Activated gamma-delta T cell (primary cell): Measurements from ENCODE around the gene BCL7A.

Experiments
- DNase-seq: peaks from one replicate; lab custom pipeline; 2025; lab: John Stamatoyannopoulos, UW

BCL7A gene

DNA sequence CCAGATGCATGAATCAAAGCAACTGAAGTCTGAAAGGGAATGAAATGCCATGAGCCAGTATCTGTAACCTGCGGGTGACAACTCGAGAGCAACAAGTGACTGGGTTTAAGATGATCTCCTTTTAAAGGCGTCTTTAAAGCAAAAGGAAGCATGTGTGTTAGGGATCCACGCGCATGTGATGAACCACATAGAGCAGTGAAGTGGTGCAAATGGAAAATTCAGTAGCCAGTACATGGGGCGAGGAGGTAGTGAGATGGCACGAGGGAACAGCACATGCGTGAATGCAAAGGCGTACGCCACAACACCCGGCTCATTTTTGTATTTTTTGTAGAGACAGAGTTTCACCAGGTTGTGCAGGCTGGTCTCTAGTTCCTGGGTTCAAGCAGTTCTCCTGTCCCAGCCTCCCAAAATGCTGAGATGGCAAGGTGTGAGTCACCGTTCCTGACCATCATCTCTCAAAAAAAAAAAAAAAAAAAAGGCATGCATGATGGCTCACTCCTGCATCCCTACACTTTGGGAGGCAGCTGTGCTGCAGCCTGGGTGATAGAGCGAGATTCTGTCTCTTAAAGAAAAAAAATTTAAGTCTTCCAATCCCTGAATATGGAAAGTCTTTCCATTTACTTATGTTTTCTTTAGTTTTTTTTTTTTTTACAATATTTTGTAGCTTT lies 24.6 kb upstream of the BCL7A start:
- DNase-seq = no peak

DNA sequence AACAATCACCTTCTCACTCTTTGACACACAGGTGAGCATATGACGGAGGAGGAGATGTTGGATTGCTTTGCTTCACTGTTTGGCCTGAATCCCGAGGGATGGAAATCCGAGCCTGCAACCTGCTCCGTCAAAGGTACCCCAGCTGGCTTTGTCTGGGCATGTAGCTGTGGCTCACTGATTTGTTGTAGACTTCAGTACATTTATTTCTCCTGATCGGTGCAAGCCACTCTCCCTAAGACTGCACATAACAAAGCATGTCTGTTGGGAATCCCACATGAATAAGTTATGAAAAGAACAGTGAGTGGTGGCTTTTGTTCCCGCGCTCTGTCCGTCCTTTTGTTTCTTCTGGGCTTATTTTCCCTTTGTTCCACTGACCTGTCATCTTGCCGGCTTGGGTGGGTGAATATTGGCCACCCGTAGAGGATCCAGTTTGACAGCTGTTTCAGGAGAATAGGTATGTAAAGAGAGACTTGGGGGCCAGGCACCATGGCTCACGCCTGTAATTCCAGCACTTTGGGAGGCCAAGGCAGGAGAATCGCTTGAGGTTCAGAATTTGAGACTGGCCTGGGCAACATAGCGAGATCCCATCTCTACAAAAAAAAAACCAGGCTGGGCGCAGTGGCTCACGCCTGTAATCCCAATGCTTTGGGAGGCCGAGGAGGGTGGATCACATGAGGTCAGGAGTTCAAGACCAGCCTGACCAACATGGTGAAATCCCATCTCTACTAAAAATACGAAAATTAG lies 20.0 kb upstream of the BCL7A start:
- DNase-seq = no peak

DNA sequence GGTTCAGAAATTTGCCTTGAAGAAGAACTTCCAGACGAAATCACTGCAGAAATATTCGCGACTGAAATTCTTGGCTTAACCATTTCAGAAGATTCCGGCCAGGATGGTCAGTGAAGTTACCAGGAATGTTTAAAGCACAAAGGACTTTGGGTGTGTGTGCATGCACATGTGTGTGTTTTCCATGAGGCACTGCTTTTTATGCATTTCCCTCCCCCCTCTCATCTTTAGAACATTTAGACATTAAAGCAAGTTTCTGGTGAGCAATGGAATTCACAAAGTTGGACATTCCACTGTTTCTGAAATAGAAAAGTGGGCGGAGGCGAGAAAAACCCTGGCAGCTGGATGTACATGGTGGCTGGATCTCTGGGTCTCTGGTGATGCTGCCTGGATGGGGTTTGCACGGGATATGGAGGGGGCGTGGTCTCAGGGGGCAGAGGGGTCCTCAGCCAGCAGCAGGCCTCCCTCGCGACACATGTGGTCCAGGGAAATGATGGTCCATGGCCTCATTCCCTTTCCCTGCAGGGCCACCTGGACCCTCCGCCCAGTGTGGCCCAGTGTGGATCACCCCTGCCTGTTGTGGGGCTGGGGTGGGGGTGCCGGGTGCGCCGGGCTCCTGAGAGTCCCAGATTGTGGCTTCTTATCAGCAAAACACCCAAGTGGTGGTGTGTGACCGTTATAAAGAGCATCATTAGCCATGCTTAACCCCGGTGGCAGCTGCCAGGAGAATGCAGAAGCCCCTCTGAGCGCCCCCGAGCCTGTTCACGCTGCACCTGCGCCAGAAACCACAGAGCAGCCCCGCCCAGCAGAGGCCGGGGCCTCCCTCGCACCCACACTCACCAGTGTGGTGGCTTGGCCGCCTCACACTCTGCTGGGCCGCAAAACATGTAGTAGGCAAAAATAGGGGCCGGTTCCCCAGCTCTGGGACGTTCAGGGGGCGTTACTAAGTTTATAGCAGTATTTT lies 17.8 kb upstream of the BCL7A start:
- no peak for DNase-seq

DNA sequence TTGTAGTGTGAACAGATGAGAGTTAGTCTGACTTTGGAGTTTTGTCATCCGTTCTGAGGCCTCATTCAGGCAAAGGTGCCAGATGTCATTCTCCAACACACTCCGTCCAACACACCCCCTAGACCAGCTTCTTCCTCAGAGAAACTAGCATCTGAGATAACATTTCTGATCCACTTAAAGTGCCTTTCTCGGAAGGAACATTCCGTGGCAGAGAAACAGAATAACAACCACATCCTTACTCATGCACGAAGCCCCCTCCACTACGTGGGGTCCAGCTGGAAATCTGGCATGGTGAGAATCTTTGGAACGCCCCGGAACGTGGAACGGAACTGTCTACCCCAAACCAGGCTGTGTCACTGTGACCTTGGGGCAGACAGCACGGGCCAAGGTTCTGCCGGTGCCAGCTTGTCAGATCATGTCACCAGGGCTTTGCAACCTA lies 17.0 kb upstream of the BCL7A start:
- no peak for DNase-seq

DNA sequence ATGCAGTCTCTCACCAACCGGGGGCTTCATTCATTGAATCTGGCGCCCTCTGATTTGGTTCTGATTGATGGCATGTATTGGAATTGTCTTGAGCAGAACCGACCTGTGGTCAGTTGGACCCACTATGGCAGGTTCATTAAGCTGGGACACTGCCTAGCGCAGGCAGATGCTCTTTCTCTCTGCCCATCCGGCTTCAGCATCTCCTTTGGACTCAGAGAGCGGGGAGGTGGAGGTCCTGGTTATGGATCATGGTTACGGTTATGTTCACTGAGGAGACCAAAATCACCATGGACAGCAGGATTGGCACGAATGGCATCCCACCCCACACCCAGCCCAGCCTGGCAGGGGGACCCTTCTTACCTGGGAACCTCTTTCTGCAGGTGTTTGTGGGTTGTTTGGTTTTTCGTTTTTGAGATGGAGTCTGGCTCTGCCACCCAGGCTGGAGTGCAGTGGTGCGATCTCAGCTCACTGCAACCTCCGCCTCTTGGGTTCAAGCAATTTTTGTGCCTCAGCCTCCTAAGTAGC lies 16.4 kb upstream of the BCL7A start:
- no peak for DNase-seq

DNA sequence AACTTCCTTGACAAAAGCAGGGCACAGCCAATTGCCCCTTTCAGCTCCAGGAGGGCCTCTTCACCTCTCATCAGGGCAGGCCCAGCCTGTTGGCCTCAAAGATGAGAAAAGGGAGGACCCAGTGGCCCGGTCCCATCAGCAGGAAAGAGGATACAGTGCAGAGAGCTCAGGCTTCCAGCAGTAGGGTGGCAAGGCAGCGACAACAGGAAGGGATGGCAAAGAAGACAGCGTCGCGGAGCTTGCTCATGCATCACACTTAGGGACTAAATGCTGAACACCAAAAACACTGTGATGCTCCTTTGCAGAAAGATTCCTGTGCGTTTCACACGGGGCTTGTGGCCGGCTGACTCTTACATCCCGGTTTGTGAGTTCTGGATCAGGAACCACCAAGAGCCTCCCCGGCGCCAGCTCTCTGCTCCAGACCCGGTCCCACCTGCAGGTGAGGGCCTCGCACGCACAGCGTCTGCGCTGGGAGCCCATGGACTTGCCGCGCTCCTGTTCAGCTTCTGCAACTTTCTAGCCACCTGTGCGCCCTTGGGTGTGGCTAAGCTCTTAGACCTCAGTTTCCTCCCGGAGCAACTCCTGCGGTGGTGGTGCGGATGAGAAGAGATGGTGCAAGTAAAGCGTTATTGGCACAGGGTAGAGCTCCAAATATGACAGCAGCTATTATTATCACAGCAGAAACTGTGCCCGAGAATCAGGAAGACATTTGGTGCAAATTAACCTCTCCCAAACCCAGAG lies 15.3 kb upstream of the BCL7A start:
- DNase-seq = no peak

DNA sequence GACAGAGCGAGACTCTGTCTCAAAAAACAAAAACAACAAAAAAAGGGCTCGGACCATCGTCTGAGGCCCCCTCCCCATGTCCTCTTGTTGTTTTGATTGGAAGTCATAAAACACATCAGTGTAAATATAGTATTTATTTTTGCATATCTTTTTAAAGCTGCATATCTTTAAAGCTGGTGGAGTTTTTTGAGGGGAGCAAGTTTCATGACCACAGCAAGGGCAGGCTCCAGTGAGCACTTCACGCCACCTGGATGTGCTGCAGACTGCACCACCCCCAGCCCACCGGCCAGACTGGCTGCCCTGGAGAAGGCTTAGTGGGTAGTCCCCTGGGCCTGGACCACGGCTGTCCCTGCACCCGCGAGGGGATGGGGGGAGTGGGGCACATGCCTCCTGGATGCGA lies 11.9 kb upstream of the BCL7A start:
- DNase-seq = no peak

DNA sequence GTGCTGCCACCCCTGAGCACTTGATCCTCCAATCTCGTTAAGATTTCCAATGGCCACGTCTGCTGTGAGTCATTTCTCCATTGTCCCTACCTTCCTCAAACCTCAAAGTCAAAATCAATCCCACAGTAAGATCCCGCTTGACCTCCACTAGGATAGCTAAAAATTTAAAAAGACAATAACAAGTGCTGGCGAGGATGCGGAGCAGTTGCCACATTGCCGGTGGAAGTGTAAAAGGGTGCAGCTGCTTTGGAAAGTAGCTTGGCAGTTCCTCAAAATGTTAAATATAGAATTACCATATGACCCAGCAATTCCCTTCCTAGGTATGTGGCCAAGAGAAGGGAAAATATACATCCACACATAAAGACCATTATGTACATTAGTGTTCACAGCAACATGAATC lies 9.5 kb upstream of the BCL7A start:
- DNase-seq = no peak

DNA sequence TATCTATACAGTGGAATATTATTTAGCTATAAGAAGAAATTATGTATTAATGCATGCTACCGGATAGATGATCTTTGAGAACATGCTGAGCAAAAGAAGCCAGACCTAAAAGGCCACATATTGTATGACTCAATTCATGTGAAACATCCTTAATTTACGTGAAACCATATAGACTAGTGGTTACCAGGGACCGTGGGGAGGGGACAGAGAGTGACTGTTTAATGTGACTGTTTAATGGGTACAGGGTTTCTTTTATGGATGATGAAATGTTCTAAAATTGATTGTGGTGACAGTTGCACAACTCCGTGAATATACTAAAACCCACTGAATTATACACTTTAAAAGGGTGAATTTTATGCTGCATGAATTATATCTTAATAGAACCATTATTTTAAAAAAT lies 8.5 kb upstream of the BCL7A start:
- DNase-seq = no peak

DNA sequence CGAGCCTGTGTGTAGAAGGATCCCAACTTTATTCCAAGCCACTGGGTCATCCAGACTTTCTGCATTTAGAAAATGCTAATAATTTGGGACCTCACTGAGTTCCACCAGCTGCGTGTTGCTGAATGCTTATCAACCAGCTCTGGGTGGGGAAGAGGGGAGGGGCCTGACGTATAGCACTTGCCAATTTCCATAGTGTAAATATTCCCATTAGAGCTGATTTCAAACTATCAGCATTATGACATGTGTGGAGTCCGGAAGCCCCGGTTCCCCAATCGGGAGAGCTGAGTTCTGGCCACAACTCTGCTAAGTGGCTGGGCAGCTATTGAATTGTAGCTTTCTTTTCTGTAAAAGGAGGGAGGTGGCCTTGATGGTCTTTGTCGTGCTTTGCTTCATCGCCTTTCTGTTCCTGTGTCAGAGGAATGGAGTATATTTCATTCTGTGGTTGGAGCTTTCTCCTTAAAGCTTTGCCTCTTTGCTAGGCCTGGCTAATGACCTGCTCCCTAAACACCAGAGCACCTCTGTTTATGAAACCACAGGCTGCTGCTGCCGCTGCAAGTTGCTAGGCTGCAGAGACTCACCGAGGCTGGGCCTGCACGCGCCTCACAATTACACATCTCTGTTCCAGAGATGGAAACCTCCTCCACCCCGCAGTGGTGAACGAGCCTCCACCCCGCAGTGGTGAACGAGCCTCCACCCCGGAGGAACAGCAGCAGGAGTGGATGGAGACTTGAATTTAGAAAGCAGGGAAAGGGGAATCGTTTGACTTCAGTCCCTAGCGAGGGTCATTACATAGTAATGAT lies 7.7 kb upstream of the BCL7A start:
- no peak for DNase-seq

DNA sequence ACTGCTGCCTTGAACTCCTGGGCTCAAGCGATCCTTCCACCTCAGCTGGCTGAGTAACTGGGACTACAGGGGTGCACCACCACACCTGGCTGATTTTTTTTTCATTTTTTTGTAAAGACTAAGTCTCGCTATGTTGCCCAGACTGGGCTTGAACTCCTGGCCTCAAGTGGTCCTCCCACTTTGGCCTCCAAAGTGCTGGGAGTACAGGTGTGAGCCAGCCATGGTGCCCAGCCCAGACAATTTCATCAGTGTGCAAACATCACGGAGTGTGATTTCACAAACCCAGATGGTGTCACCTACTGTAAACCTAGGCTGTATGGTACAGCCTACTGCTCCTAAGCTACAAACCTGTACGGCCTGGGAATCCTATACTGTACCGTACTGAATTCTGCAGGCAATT lies 6.9 kb upstream of the BCL7A start:
- no peak for DNase-seq

DNA sequence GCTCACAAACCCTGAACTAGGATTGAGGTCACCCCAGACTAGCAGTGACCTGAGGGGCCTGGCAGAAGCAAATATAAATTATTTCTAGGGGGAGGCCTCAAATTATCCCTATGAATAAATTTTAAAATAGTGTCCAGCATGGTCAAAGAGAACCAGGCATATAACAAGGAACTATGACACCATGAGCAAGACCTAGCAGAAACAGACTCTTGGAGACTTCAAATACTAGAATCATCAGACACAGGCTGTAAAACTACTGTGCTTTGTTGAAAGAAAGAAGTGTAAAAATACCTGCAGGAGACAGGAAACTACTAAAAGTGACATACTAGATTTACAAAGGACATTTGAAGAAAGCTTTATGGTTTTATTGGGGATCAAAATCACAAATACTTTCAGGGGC lies 3.2 kb upstream of the BCL7A start:
- DNase-seq = no peak

DNA sequence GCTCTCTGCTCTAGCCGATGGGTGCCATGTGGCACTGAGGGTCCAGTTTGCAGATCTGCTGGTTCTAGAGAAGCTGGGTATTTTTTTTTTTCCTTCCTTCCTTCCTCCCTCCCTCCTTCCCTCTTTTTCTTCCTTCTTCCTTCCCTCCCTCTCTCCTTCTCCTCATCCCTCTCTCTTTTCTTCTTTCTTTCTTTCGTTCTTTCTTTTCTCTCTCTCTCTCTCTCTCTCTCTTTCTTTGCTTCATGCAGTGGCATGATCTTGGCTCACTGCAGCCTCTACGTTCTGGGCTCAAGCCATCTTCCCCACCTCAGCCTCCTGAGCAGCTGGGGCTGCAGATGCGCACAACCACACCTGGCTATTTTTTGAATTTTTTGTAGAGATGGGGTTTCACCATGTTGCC lies 2.7 kb upstream of the BCL7A start:
- no peak for DNase-seq

DNA sequence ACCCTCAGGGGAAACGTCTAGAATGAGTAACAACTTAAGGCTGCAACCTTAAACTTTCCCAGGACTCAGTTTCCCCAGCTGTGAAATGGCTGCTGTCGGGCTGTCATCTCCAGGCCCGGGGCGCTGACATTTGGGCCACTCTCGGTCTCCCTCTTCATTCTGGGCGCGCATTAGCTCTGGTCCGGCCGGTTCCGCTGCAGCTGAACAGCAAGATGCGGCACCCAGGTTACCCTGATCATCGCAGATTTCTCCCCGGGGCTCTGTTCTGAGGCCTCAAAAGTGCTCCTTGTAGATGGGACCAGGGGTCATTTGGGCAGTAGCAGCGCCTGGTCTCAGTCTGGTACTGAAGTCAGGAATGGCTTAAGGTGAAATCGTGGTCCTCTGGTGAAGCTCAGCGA lies 890 bp upstream of the BCL7A start:
- DNase-seq = no peak

DNA sequence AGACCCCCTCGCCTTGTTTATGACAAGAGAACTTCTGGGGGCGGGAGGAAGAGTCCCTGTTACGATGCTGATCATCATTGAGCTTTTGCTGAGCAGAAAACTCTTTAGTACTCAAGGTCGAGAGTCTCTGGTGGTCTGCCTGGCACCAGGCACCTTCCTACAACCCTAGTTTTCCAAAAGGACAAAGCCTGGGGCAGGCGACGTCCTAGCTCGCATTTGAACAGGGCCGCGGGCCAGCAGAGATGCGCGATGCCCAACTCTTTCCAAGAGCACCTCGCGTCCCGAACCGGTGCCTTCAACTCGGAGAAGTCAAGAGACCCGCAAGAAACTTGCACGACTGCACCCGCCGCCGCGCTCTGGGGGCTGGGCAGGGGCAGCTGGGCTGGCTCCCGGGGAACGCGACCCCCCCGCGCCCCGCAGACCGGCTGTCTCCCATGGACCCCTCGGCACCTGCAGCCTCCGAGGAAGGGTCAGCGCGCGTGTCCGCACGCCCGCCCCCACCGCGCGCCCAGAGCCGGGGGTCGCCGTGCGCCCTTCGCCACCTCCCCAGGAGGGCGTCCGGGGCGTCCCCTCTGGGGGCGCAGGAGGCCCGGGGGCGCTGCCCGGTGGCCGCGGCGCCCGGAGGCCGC lies 377 bp upstream of the BCL7A start:
- no peak for DNase-seq

DNA sequence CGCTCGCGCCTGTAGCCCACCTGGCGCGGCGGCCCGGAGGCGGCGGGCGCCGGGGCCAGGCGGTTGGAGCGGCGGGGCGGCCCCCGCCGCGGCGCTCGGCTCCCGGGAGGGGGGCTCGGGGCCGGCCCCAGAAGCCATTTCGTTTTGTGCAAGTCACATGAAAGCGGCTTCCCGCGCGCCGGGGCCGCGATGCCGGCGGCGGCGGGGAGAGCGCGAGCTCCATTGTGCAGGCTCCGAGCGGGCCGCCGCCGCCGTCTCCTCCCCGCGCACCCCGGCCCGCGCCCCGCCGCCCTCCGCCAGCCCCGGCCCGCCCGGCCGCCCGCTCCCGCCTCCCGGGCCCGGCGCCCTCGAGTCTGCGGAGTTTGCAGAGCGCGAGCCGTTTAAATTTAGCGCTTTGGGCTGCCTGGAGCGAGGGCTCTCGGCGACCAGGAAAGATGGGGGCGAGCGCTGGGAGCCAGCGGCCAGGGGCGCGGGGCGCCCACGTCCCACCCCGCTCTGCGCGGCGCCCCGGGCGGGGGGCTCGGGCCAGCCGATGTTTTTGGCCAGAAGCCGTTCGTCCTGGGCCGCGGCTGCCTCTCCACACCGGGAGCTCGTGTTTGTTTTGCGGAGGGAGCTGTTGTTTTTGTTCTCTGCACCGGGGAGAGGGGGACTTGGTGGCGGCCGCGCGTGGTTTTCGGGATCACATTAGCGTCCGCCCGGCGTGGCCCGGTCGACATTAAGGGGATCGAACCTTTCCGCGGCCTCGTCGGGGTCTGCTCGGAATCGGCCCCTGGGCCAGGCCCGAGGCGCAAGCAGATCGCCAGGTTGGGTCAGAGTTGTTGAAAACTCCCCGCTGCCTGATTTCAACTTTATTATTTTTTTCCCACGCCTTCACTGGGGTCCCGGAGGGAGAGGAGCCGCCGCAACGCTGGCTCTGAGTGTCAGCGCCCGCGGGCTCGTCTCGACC lies 982 bp downstream of the BCL7A start:
- DNase-seq = no peak

DNA sequence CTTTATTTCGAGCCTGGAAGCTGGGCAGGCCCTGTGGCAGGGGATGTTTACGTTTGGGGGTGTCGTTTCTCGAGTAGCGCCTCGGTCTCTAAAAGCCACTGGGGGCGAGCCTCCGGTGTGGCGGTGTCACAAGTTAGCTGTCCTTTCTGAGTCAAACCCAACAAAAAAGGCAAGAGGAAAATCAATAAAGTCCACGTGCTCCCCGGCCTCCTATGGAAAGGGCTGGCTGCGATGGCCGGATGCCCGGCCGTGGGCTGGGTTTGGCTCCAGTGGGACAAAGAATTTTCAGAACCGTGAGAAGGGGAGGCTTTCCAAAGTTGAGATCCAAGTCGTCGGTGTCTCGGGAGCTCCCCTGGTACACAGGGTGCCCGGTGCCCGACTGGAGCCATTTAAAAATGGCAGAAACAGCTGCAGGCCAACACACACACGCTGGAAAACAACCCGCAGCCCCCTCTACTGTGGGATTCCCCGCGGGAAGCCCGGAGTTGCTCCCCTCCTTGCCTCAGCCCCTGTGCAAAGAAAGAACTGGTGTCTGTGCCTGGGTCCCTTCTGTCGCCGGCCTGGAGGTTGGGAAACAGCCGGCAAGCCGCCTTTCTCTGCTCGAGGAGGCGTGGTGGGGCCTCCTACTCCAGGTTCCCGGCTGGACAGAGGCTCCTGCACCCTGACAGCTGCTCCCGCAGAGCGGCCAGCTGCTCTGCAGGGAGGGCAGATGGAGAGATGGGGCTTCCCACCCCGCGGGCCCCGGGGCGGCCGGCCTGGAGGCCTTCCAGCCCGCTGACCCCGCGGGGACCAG lies 1.9 kb downstream of the BCL7A start:
- no peak for DNase-seq

DNA sequence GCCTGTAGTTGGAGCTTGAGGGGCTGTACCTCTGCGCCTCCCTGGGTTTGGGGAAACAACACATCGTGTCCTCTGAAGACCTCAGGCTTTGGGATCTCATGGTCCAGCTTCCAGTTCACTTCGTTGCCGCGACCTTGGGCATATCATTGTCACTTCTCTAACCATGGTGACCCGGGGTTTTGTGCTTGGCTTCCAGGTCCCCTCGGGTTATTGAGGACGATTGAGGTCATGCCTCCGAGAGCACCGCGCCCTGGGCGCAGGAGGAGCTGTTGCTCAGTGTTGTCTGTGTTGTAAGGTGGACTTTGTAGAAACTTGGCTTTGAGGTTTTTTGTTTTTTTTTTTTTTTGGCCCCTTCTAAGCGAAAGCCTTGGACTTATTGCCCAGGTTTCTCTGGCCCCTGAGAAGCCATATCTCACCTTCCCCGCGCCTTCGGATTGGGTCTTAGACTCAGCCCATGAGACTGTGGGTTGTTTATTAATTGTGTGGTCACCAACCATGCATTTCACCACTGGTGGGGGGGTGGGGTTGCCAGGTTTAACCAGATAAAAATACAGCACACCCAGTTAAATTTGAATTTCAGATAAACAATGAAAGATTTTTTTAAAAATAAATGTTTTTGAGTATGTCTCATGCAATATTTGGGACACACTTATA lies 2.6 kb downstream of the BCL7A start:
- no peak for DNase-seq
